Natural killer cell (primary cell): ENCODE data around the gene KHK. TPM values are rescaled to one million over a fixed set of nuclear protein-coding genes. Genes with fewer than 3 reads are reported as not detected.
A peak's percentile ranks its signal among the peaks of the same experiment; 100 is the strongest.

Experiments
- ATAC-seq, 3 donors: fragments of 150-1000 bp in 2 of 3; fragments of 200-7000 bp in 1 of 3; cut with Tn5 transposase; 1 replicate in 1 of 3; 2 replicates in 2 of 3; pipeline ENCODE4 v1.10.0; 2021; ENCODE audit warnings: mild to moderate bottlenecking in 2 of 3, moderate library complexity in 2 of 3
- DNase-seq, 2 donors: peaks; one replicate each; pipeline versions ENCODE4 v3.0.0 to v3.0.0-alpha.2; 2013 to 2021; ENCODE audit warnings: mixed read lengths in 1 of 2
- H3K27ac ChIP-seq: one replicate; pipeline ENCODE4 v1.5.1; 2013; ENCODE audit warnings: mild to moderate bottlenecking, low read length
- H3K27me3 ChIP-seq: one replicate; pipeline ENCODE4 v1.6.1; 2013; ENCODE audit warnings: low read length; ENCODE audit not compliant: control insufficient read depth, insufficient read depth
- H3K36me3 ChIP-seq: one replicate; pipeline ENCODE4 v1.6.1; 2013; ENCODE audit warnings: low read length; ENCODE audit not compliant: control insufficient read depth, insufficient read depth
- H3K4me1 ChIP-seq: one replicate; pipeline ENCODE4 v1.6.1; 2013; ENCODE audit warnings: low read length; ENCODE audit not compliant: control insufficient read depth, insufficient read depth
- H3K4me3 ChIP-seq: one replicate; pipeline ENCODE4 v1.5.1; 2013; ENCODE audit warnings: low read length
- H3K9me3 ChIP-seq: one replicate; pipeline ENCODE4 v1.6.1; 2013; ENCODE audit warnings: low read length; ENCODE audit not compliant: control insufficient read depth, insufficient read depth
- H3K27ac Mint-ChIP-seq, 2 donors: one replicate each; pipeline ENCODE4 v1.8.0; 2022; ENCODE audit warnings: mild to moderate bottlenecking in 2 of 2, mixed read lengths in 2 of 2, moderate library complexity in 1 of 2
- H3K27me3 Mint-ChIP-seq, 2 donors: one replicate each; pipeline ENCODE4 v1.8.0; 2022; ENCODE audit warnings: low read depth in 2 of 2, mixed read lengths in 2 of 2
- H3K36me3 Mint-ChIP-seq: one replicate; pipeline ENCODE4 v1.8.0; 2022; ENCODE audit warnings: mixed read lengths
- H3K4me1 Mint-ChIP-seq, 2 donors: one replicate each; pipeline ENCODE4 v1.8.0; 2022; ENCODE audit warnings: mixed read lengths in 2 of 2
- H3K4me3 Mint-ChIP-seq: one replicate; pipeline ENCODE4 v1.8.0; 2022; ENCODE audit warnings: mild to moderate bottlenecking, moderate library complexity, mixed read lengths
- H3K9me3 Mint-ChIP-seq, 2 donors: one replicate each; pipeline ENCODE4 v1.8.0; 2022; ENCODE audit warnings: mixed read lengths in 2 of 2
- CTCF ChIP-seq: fragments of 200-600 bp; IDR thresholded peaks from one replicate; pipeline ENCODE4 v1.8.0; 2022; ENCODE audit warnings: antibody characterized with exemption
- WGBS: methylation state at CpG from one replicate; pipeline ENCODE4 v1.1.7; 2013; ENCODE audit warnings: missing lambda C conversion rate; ENCODE audit not compliant: insufficient coverage; 5-methylcytosine and 5-hydroxymethylcytosine counted together
- intact Hi-C: fragments of 100-400 bp; cut with micrococcal nuclease; formaldehyde crosslinking; loops from one replicate; pipeline ENCODE4 v1.14.2; 2022
- total RNA-seq, 4 donors: library from RNA; stranded (reverse); fragments of 120-200 nt in 1 of 4; gene quantifications; one replicate each; pipeline versions ENCODE4 v1.2.3 to v1.2.4, GENCODE V29; 2013 to 2022

The KHK gene
- total RNA-seq, 3 donors from 2014 or later (not counting 1 experiment from before 2014, with no cell fraction given) = 3.7 to 4.0 (median 3.8) TPM

GRCh38 chr2:27076323-27076722, 10.2 kb upstream of the KHK start:
- H3K9me3 Mint-ChIP-seq = no peaks in the 10 kb centered on the region
- ATAC-seq (no peak), DNase-seq (no peak)
- H3K4me3 ChIP-seq = no peak overlapping the region
- no peaks in the 10 kb centered on the region for H3K27me3 Mint-ChIP-seq
- H3K4me1 ChIP-seq = peaks cover 40% of the 10 kb centered on the region
- no peaks in the 10 kb centered on the region for H3K36me3 Mint-ChIP-seq
- intact Hi-C loops = no loop called here
- peaks cover 33 to 59% of the 10 kb centered on the region in 2 donors for H3K4me1 Mint-ChIP-seq
- WGBS = 91% methylated on average over 4 of the region's 4 CpGs
- no peaks in the 10 kb centered on the region for H3K9me3 ChIP-seq
- H3K36me3 ChIP-seq = no peaks in the 10 kb centered on the region
- H3K4me3 Mint-ChIP-seq = no peak overlapping the region
- no peak overlapping the region for H3K27ac ChIP-seq
- TF ChIP-seq CTCF = no peak
- no peaks in the 10 kb centered on the region for H3K27me3 ChIP-seq
- peak overlapping the region; percentile 3 to 86 for H3K27ac Mint-ChIP-seq

- Mint-ChIP-seq H3K4me3 (no peak overlapping the region), H3K27ac (peak overlapping the region in 1 of 2 donors; percentile 63)
Measured at GRCh38 chr2:27077231-27077630, 9.3 kb upstream of the KHK start.

GRCh38 chr2:27078267-27079194, 8.0 kb upstream of the KHK start, which contains the start of gene EMILIN1:
TSS of gene EMILIN1 (plus strand) at chr2:27078615. CDS start at chr2:27079066, 451 bp downstream.
- no peaks in the 10 kb centered on the region for H3K9me3 ChIP-seq
- Mint-ChIP-seq H3K27ac (peak within 1 kb of the TSS in 1 of 2 donors; percentile 63), H3K27me3 (no peaks in the 10 kb centered on the region), H3K9me3 (no peaks in the 10 kb centered on the region), H3K4me1 (peaks cover 35 to 53% of the 10 kb centered on the region in 2 donors), H3K36me3 (no peaks in the 10 kb centered on the region), H3K4me3 (no peak within 1 kb of the TSS)
- ATAC-seq (no peak), DNase-seq (no peak)
- no peak within 1 kb of the TSS for H3K27ac ChIP-seq
- 57% methylated on average over 41 of the region's 41 CpGs for WGBS
- H3K4me3 ChIP-seq = no peak within 1 kb of the TSS
- TF ChIP-seq CTCF = no peak
- H3K36me3 ChIP-seq = no peaks in the 10 kb centered on the region
- H3K27me3 ChIP-seq = no peaks in the 10 kb centered on the region
- intact Hi-C loops = no loop called here
- peaks cover 43% of the 10 kb centered on the region for H3K4me1 ChIP-seq

More at GRCh38 chr2:27077231-27077630, 9.3 kb upstream of the KHK start:
- TF ChIP-seq CTCF = no peak
- intact Hi-C loops = no loop called here
- Mint-ChIP-seq H3K9me3 (no peaks in the 10 kb centered on the region), H3K4me1 (peaks cover 36 to 60% of the 10 kb centered on the region in 2 donors), H3K36me3 (no peaks in the 10 kb centered on the region), H3K27me3 (no peaks in the 10 kb centered on the region)
- no peaks in the 10 kb centered on the region for H3K36me3 ChIP-seq
- ATAC-seq (no peak), DNase-seq (no peak)
- H3K4me1 ChIP-seq = peaks cover 45% of the 10 kb centered on the region
- H3K27me3 ChIP-seq = no peaks in the 10 kb centered on the region
- H3K4me3 ChIP-seq = no peak overlapping the region
- no peaks in the 10 kb centered on the region for H3K9me3 ChIP-seq
- 70% methylated on average over 7 of the region's 7 CpGs for WGBS
- H3K27ac ChIP-seq = no peak overlapping the region
